GM23338 (cell line): ENCODE data around the gene GRIA3. TPM values are rescaled to one million over a fixed set of nuclear protein-coding genes. Genes with fewer than 3 reads are reported as not detected.

Source experiments
- ATAC-seq: fragments of 200-7000 bp; cut with Tn5 transposase; 3 replicates; pipeline ENCODE4 v1.9.1; 2020
- DNase-seq: peaks from one replicate; pipeline ENCODE4 v3.0.0-alpha.2; 2015; ENCODE audit warnings: low spot score
- H2AFZ ChIP-seq: fragments of 200-600 bp; sonication (generic); 2 replicates; pipeline ENCODE4 v1.8.0; 2016; ENCODE audit warnings: antibody characterized with exemption, mild to moderate bottlenecking, moderate library complexity
- H3F3A ChIP-seq: fragments of 200-600 bp; sonication (generic); replicated peaks from 2 replicates; pipeline ENCODE4 v1.8.0; 2017; ENCODE audit warnings: antibody characterized with exemption, mixed run types, low read depth
- H3K27ac ChIP-seq: fragments of 200-600 bp; sonication (generic); 2 replicates; pipeline ENCODE4 v1.6.1; 2016; ENCODE audit warnings: low read depth
- H3K27me3 ChIP-seq: fragments of 200-600 bp; sonication (generic); 2 replicates; pipeline ENCODE4 v1.8.0; 2016; ENCODE audit warnings: mild to moderate bottlenecking, mixed run types, moderate library complexity; ENCODE audit not compliant: insufficient read depth
- H3K36me3 ChIP-seq: fragments of 200-600 bp; sonication (generic); 2 replicates; pipeline ENCODE4 v1.8.0; 2016; ENCODE audit warnings: mild to moderate bottlenecking; ENCODE audit not compliant: insufficient read depth
- H3K4me1 ChIP-seq: fragments of 200-600 bp; sonication (generic); 2 replicates; pipeline ENCODE4 v1.8.0; 2016; ENCODE audit warnings: mild to moderate bottlenecking, moderate library complexity; ENCODE audit not compliant: insufficient read depth
- H3K4me2 ChIP-seq: fragments of 200-600 bp; sonication (generic); 2 replicates; pipeline ENCODE4 v1.7.1; 2017; ENCODE audit warnings: mixed run types
- H3K4me3 ChIP-seq: fragments of 200-600 bp; sonication (generic); 2 replicates; pipeline ENCODE4 v1.6.1; 2016; ENCODE audit warnings: mixed run types
- H3K79me2 ChIP-seq: fragments of 200-600 bp; sonication (generic); replicated peaks from 2 replicates; pipeline ENCODE4 v1.8.0; 2017; ENCODE audit warnings: mild to moderate bottlenecking; ENCODE audit not compliant: insufficient read depth
- H3K9me2 ChIP-seq: fragments of 200-600 bp; sonication (generic); 2 replicates; pipeline ENCODE4 v1.8.0; 2017; ENCODE audit not compliant: insufficient read depth
- H4K20me1 ChIP-seq: fragments of 200-600 bp; sonication (generic); replicated peaks from 2 replicates; pipeline ENCODE4 v1.8.0; 2017; ENCODE audit warnings: mild to moderate bottlenecking; ENCODE audit not compliant: insufficient read depth
- H3K27ac Mint-ChIP-seq: 2 replicates; pipeline ENCODE4 v1.8.0; 2020; ENCODE audit warnings: inconsistent platforms, mild to moderate bottlenecking, moderate library complexity, mixed read lengths
- H3K27me3 Mint-ChIP-seq: 3 replicates; pipeline ENCODE4 v1.8.0; 2022; ENCODE audit warnings: low read depth, mild to moderate bottlenecking, moderate library complexity, mixed read lengths, inconsistent platforms; ENCODE audit not compliant: insufficient read depth, poor library complexity
- H3K36me3 Mint-ChIP-seq: 3 replicates; pipeline ENCODE4 v1.8.0; 2021; ENCODE audit warnings: low read depth, mild to moderate bottlenecking, inconsistent platforms, moderate library complexity, mixed read lengths
- H3K4me1 Mint-ChIP-seq: 3 replicates; pipeline ENCODE4 v1.8.0; 2020; ENCODE audit warnings: mild to moderate bottlenecking, inconsistent platforms, mixed read lengths
- H3K4me3 Mint-ChIP-seq: 3 replicates; pipeline ENCODE4 v1.8.0; 2021; ENCODE audit warnings: moderate library complexity, mild to moderate bottlenecking, inconsistent platforms, mixed read lengths
- H3K9me3 Mint-ChIP-seq: 3 replicates; pipeline ENCODE4 v1.8.0; 2020; ENCODE audit warnings: moderate library complexity, mild to moderate bottlenecking, inconsistent platforms, mixed read lengths
- ETS1 ChIP-seq: IDR thresholded peaks from 2 replicates; pipeline ENCODE4 v1.6.1; 2016; ENCODE audit warnings: antibody characterized with exemption
- EZH2 ChIP-seq: fragments of 200-600 bp; sonication (generic); IDR thresholded peaks from one replicate; pipeline ENCODE4 v1.8.0; 2017; ENCODE audit warnings: antibody characterized with exemption, mild to moderate bottlenecking, low read depth; ENCODE audit not compliant: unreplicated experiment
- JUNB ChIP-seq: IDR thresholded peaks from one replicate; pipeline ENCODE4 v1.6.1; 2016; ENCODE audit warnings: antibody characterized with exemption; ENCODE audit not compliant: unreplicated experiment
- NANOG ChIP-seq: IDR thresholded peaks from 2 replicates; pipeline ENCODE4 v1.6.1; 2016; ENCODE audit warnings: antibody characterized with exemption, borderline replicate concordance
- REST ChIP-seq: IDR thresholded peaks from one replicate; pipeline ENCODE4 v1.6.1; 2018; ENCODE audit warnings: antibody characterized with exemption; ENCODE audit not compliant: unreplicated experiment
- polyA plus RNA-seq: library from polyadenylated mRNA; unstranded; fragments of >200 nt; fragmentation: Nextera tagmentation; extraction: Ambion mirVana; gene quantifications from 2 replicates; pipeline ENCODE4 v1.2.1, GENCODE V29; 2016
- total RNA-seq: library from RNA; depleted of rRNA; stranded (reverse); fragments of >200 nt; shearing (Covaris generic); gene quantifications from 2 replicates; pipeline ENCODE4 v1.2.3, GENCODE V29; 2014

The GRIA3 gene
- total and polyA plus RNA-seq, 2 experiments from 2014 or later, result 2.7 to 5.6 TPM

GRCh38 chrX:123504630-123505270 lies 320.7 kb downstream of the GRIA3 start:
- Histone ChIP-seq H3K4me3 (no peak overlapping the region), H3K27ac (no peak overlapping the region), H2AFZ (no peak overlapping the region), H3K36me3 (no peaks in the 10 kb centered on the region), H3K9me2 (no peaks in the 10 kb centered on the region), H3F3A (no peaks in the 10 kb centered on the region), H3K27me3 (no peaks in the 10 kb centered on the region), H3K4me2 (no peak overlapping the region), H3K79me2 (no peaks in the 10 kb centered on the region), H3K4me1 (no peaks in the 10 kb centered on the region), H4K20me1 (no peaks in the 10 kb centered on the region)
- Mint-ChIP-seq H3K4me1 (no peaks in the 10 kb centered on the region), H3K27ac (no peak overlapping the region), H3K27me3 (no peaks in the 10 kb centered on the region), H3K36me3 (no peaks in the 10 kb centered on the region; the same call in 2 of the 3 replicates), H3K9me3 (peaks cover 4% of the 10 kb centered on the region; the same call in 2 of the 3 replicates), H3K4me3 (no peak overlapping the region)
- no peak for TF ChIP-seq NANOG
- TF ChIP-seq JUNB, result no peak
- TF ChIP-seq EZH2, result no peak
- no peak for TF ChIP-seq REST
- DNase-seq (peak; percentile 2), ATAC-seq (no peak)

GRCh38 chrX:123513585-123514278 lies 329.7 kb downstream of the GRIA3 start:
- no peak overlapping the region for H3K27ac Mint-ChIP-seq
- H3K4me3 ChIP-seq, result no peak overlapping the region
- DNase-seq, result no peak
- H3F3A ChIP-seq, result no peaks in the 10 kb centered on the region
- no peak for TF ChIP-seq ETS1
- H3K9me2 ChIP-seq, result no peaks in the 10 kb centered on the region
- H2AFZ ChIP-seq, result no peak overlapping the region
- H3K27me3 ChIP-seq, result no peaks in the 10 kb centered on the region
- no peak overlapping the region for H3K4me3 Mint-ChIP-seq
- H3K79me2 ChIP-seq, result no peaks in the 10 kb centered on the region
- H3K27ac ChIP-seq, result no peak overlapping the region
- H3K36me3 ChIP-seq, result no peaks in the 10 kb centered on the region
- no peaks in the 10 kb centered on the region for H3K4me1 Mint-ChIP-seq
- peaks cover 6% of the 10 kb centered on the region; the same call in 2 of the 3 replicates for H3K36me3 Mint-ChIP-seq
- peaks cover 8% of the 10 kb centered on the region for H3K9me3 Mint-ChIP-seq
- H3K27me3 Mint-ChIP-seq, result peaks cover 3% of the 10 kb centered on the region
- no peak for ATAC-seq
- no peak overlapping the region for H3K4me2 ChIP-seq
- H4K20me1 ChIP-seq, result no peaks in the 10 kb centered on the region
- H3K4me1 ChIP-seq, result no peaks in the 10 kb centered on the region
